ENCODE data around the gene CCDC51. TPM values are rescaled to one million over a fixed set of nuclear protein-coding genes. Genes with fewer than 3 reads are reported as not detected.

CCDC51 gene
- total and polyA plus RNA-seq, 2 donors (not counting 1 experiment from before 2014, with no cell fraction given): 5.0 to 5.9 TPM

GRCh38 chr3:48398701-48399386 lies 41.1 kb downstream of the CCDC51 start:
- DNase-seq: no peak
- TF ChIP-seq EZH2 (IDR thresholded peaks at IDR 0.05; ENCODE audit: borderline replicate concordance, insufficient read depth, low read depth, low read length, poor library complexity, severe bottlenecking) (no peak), CTCF (IDR thresholded peaks at IDR 0.05) (no peak)
- POLR2A ChIA-PET: no interaction called here
- Mint-ChIP-seq H3K4me1 (no peaks in the 10 kb centered on the region), H3K27ac (no peak overlapping the region), H3K27me3 (peaks cover 20% of the 10 kb centered on the region), H3K9me3 (ENCODE audit: insufficient read depth) (no peaks in the 10 kb centered on the region), H3K4me3 (no peak overlapping the region)
- Histone ChIP-seq H3K27me3 (replicated peaks in 1 of 4; ENCODE audit: control extremely low read depth in 1 of 4, control insufficient read depth in 3 of 4, insufficient read depth in 4 of 4, low read length in 3 of 4) (peaks cover 0 to 4% (median 2%) of the 10 kb centered on the region in 4 experiments), H3K36me3 (replicated peaks in 1 of 2; ENCODE audit: control extremely low read depth in 1 of 2, control insufficient read depth in 1 of 2, extremely low read depth in 1 of 2, insufficient read depth in 2 of 2, low read length in 1 of 2) (no peaks in the 10 kb centered on the region), H3K79me2 (ENCODE audit: control insufficient read depth, insufficient read depth, low read length) (no peaks in the 10 kb centered on the region), H4K20me1 (ENCODE audit: control insufficient read depth, insufficient read depth, low read length, poor library complexity, severe bottlenecking) (no peaks in the 10 kb centered on the region), H3K4me3 (ENCODE audit: control extremely low read depth in 1 of 5, extremely low read depth in 1 of 5, insufficient read depth in 1 of 5, low read depth in 2 of 5, low read length in 4 of 5) (no peak overlapping the region), H3K27ac (ENCODE audit: low read length in 2 of 2) (no peak overlapping the region), H3K4me1 (ENCODE audit: control insufficient read depth in 2 of 2, insufficient read depth in 2 of 2, low read length in 2 of 2) (no peaks in the 10 kb centered on the region), H2AFZ (ENCODE audit: insufficient read depth, low read depth, low read length, poor library complexity, severe bottlenecking) (no peak overlapping the region), H3K4me2 (replicated peaks; ENCODE audit: low read depth, low read length, poor library complexity, severe bottlenecking) (no peak overlapping the region), H3K9ac (ENCODE audit: low read length) (no peak overlapping the region), H3K9me3 (ENCODE audit: control extremely low read depth in 1 of 3, control insufficient read depth in 2 of 3, insufficient read depth in 1 of 3, low read length in 2 of 3) (no peaks in the 10 kb centered on the region)
- CTCF ChIA-PET: interaction anchor here (0.5 to 8.0 kb wide), 6 partner anchors 36 to 903 kb away, joined by 3 to 330 read pairs (median 70); partner anchors contain the start of genes CCDC51, PFKFB4, PLXNB1 and SHISA5
- intact Hi-C loops (cut with micrococcal nuclease): no loop called here
- WGBS (ENCODE audit: insufficient coverage): 97% methylated on average over 9 of the region's 11 CpGs
- no peak for ATAC-seq (ENCODE audit: low read depth)

Measured in B cell (primary cell).